Rectal smooth muscle tissue (tissue), 1 donor: Measurements from ENCODE around the gene UTS2R.
A peak's percentile ranks its signal among the peaks of the same experiment; 100 is the strongest.

Source experiments
- H3K27ac ChIP-seq: one replicate; pipeline ENCODE4 v1.7.0; 2013; ENCODE audit warnings: low read depth, low read length, inconsistent platforms
- H3K27me3 ChIP-seq: one replicate; pipeline ENCODE4 v1.7.0; 2013; ENCODE audit warnings: low read length; ENCODE audit not compliant: control insufficient read depth, insufficient read depth
- H3K36me3 ChIP-seq: one replicate; pipeline ENCODE4 v1.7.0; 2013; ENCODE audit warnings: low read length; ENCODE audit not compliant: control insufficient read depth, insufficient read depth
- H3K4me1 ChIP-seq: one replicate; pipeline ENCODE4 v1.7.0; 2013; ENCODE audit warnings: low read length; ENCODE audit not compliant: control insufficient read depth, insufficient read depth
- H3K4me3 ChIP-seq: one replicate; pipeline ENCODE4 v1.7.0; 2013; ENCODE audit warnings: low read length
- H3K9ac ChIP-seq: one replicate; pipeline ENCODE4 v1.7.0; 2013; ENCODE audit warnings: low read length

Gene UTS2R

GRCh38 chr17:82418001-82418986 lies 46.7 kb downstream of the UTS2R start, which contains the start of the genes HEXD and OGFOD3:
Gene HEXD, plus strand, starts transcription at chr17:82418347. Its CDS starts 1,453 bp downstream, at chr17:82419800.
Gene OGFOD3, minus strand, starts transcription at chr17:82418586. Its CDS starts 101 bp downstream, at chr17:82418485.
- no peaks in the 10 kb centered on the region for H3K4me1 ChIP-seq
- H3K9ac ChIP-seq = peak within 1 kb of the TSS; percentile 61
- peak within 1 kb of the TSS; percentile 80 for H3K4me3 ChIP-seq
- H3K27ac ChIP-seq = peak within 1 kb of the TSS; percentile 87
- peaks cover 8% of the 10 kb centered on the region for H3K36me3 ChIP-seq
- H3K27me3 ChIP-seq = no peaks in the 10 kb centered on the region

- Histone ChIP-seq H3K36me3 (peaks cover 8% of the 10 kb centered on the region), H3K4me3 (no peak overlapping the region), H3K27ac (no peak overlapping the region), H3K27me3 (no peaks in the 10 kb centered on the region), H3K9ac (no peak overlapping the region), H3K4me1 (no peaks in the 10 kb centered on the region)
These were observed 48.0 kb downstream of the UTS2R start for GRCh38 chr17:82419540-82419939.

GRCh38 chr17:82424001-82424862 lies 52.7 kb downstream of the UTS2R start:
- H3K27me3 ChIP-seq = no peaks in the 10 kb centered on the region
- no peak overlapping the region for H3K9ac ChIP-seq
- peaks cover 8% of the 10 kb centered on the region for H3K36me3 ChIP-seq
- no peaks in the 10 kb centered on the region for H3K4me1 ChIP-seq
- H3K4me3 ChIP-seq = no peak overlapping the region
- H3K27ac ChIP-seq = no peak overlapping the region

GRCh38 chr17:82424863-82425159 lies 53.2 kb downstream of the UTS2R start:
- Histone ChIP-seq H3K27me3 (no peaks in the 10 kb centered on the region), H3K4me3 (no peak overlapping the region), H3K4me1 (no peaks in the 10 kb centered on the region), H3K36me3 (peaks cover 8% of the 10 kb centered on the region), H3K9ac (no peak overlapping the region), H3K27ac (no peak overlapping the region)
